ENCODE data around the gene MRPS25.
"Not testable (repeated sequence)": the region's sequence is repeated elsewhere in the genome, so short reads cannot be mapped to it uniquely, and the experiment has no call there.

MRPS25 gene

DNA sequence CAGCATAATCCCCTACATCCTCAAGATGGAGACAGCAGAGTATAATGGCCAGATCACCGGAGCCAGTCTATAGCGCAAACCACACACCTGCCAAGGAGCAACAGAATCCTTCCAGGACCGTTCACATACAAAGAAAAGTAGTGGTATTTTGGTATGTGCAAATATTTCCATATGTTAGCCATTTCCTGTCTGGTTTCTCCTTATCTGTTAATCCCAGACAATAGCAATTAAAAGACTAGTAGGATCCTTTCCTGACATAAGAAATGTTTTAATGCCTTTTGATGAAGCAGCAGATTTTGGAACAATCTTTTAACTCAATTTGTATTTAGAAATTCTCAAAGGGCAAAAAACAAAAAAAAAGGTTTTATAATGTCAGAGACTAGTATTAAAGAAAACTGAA, 22.2 kb downstream of the MRPS25 start:
- no peak for DNase-seq

DNA sequence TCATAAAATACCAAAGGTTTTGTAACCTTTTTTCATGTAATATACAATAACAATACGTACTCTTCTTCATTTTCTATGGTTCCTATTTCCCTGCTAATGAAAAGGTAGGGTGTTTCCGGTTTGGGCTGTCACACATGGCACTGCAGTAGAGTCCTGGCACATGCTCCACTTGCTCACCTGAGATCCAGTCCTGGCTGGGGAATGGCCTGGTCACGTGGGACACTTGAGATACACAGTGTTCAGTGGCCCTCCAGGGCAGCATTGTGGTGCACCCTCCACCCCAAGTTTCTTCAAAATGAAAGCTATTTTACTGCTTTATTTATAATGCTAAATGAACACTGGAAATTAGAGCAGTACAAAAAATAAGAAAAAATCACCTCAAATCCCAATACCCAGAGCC, 23.2 kb downstream of the MRPS25 start:
- DNase-seq, result no peak

DNA sequence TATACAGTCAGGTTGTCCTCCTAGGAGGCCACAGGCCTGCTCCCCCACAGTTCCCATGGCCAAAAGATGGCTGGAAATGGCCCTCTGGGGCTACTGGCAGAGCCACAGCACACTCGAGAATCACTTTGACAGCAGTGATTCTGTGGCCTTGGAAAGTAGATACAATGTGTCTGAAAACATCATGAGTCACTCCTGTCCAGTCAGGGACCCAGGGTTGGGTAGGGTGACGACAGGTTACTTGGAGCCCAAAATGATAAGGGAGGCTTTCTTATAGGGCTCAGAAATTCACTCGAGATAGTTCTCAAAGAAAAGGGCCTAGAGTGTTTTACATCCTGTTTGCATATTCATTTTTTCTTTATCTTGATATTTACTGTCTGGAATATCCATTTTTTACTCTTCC, 24.3 kb downstream of the MRPS25 start:
- no peak for DNase-seq

DNA sequence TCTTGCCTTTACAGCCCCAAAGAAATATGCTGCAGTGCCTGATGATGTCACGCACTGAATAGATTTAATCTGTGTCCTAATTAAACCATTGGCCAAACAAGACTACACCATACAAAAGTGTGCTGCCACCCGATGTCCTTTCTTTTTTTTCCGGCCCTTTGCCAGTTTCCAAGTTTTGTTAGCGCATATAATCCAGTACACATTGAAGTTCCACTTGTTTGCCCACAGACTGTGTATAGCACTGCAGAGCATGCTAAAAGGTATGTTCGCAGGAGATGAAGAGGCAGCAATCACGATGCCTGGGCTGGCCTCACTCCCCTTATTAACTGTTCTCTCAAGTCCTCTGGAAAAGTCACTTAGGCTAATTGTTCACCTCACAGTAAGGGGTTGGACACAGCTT, 26.8 kb downstream of the MRPS25 start:
- DNase-seq, result no peak

DNA sequence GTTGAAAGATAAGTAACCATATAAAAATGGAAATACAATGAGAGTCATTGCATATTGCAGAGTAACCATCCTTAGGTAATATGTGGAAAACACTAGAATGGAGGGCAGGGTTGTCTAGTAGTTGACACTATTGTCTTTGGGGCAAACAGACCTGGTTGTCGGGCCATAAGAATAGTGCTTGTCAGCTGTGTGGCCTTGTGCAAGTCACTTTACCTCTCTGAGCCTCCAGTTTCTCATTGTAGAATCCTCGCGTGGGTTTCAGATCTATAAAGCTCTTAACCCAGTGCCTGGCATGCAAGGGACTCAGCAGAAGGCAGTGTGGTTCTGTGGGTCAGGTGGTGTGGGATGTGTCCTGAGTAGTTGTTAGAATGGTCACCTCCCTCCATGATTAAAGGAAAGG, 32.0 kb downstream of the MRPS25 start:
- DNase-seq, result no peak

DNA sequence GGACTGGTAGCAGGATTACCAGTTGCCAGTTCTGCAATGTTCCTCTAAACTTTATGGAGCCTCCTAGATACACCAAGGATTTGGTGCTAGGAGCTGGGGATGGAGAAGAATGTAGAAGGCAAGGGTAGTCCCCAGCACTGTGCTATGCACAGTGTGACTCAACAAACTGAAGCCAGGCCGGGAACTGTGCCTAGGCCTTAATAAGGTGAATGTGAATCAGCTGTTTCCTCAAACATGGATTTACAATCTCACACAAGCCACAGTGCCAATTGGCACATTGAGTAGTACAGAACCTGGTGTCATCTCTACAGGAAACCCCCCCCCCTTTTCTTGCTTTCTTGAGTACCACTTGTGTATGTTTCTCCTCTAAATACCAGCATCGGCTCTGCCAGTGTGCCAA, 32.5 kb downstream of the MRPS25 start:
- no peak for DNase-seq

DNA sequence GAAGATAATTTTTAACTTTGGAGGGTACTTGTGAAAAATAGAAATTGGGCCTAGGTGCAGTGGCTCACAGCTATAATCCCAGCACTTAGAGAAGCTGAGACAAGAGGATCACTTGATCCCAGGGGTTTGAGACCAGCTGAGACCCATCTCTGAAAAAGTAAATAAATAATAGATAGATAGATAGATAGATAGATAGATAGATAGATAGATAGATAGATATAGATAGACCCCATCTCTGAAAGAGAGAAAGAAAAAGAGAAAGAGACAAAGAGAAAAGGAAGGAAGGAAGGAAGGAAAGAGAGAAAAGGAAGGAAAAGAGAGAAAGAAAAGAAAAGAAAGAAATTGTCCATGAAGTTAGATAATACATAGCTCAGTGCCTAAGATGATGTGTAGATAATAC, 35.5 kb downstream of the MRPS25 start:
- no peak for DNase-seq

DNA sequence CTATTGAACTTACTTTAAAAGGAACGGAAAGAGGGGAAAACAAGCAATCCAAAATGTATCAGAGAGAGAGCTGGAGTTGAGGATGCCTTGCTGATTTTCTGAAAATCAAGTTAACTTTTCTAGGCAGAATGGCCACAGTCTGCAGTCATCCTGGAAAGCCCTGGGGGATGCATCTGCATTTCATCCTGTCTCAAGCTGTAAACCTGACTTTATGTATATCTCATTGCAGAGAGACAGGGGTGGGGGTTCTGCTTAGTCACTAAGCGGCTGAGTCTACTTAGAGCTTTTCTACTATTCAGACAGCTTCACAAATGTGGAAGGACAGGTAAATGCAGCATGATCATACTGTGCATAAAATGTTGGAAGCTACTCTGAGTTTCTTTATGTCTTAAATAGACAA, 41.4 kb downstream of the MRPS25 start:
- DNase-seq, result no peak

DNA sequence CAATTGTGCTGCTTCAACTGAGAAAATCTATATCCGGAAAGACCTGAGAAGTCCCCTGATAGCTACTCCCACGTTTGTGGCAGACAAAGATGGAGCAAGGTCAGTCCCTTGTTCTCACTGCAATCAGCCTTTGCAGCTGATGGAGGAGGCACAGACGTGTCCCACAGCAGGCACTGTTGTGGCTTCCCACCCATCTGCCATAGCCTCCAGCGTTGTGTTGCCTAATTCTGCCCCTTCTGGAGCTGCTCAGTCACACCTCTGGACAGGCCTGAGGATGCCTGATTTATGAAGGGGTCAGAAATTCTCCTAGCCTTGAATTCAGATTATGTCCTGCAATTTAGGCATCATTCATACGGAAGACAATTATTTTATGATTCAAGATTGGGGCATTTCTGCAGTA, 41.9 kb downstream of the MRPS25 start:
- no peak for DNase-seq

DNA sequence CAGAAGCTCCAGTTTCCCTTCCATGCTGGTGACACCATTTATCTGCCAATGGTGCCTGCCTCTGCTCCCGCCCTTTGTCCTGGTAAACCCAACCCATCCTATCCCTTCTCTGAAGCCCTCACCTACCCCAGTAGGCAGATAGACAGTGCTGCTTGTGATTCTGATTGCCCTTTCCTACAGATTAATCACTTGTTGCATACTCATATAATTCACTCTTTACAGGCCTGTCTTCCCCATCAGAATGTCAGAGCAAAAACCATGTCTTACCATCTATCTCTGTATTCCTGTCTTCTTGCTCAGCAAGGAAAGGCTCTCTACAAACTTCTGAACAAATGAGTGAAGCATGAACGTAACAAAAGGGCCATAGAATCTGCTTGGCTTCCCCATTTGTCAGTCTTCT, 47.9 kb downstream of the MRPS25 start:
- DNase-seq, result no peak

DNA sequence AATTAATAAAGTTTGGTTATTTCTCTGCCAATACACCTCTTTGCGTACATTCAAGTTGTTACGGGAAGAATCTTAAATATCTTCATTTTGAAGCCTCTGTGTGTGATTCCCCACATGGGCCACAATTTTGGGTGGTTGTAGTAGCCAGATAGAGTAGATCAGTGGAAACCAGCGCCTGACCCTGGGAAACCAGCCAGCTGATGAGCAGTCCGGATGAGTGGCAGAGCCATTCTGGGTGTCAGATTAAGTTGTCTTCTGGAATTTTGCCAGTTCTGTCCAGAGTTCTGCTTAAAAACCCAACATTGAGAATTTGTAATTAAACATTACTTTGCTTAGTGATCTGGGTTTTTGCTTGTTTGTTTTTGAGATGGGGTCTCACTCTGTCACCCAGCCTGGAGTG, 49.7 kb downstream of the MRPS25 start:
- DNase-seq, result no peak

DNA sequence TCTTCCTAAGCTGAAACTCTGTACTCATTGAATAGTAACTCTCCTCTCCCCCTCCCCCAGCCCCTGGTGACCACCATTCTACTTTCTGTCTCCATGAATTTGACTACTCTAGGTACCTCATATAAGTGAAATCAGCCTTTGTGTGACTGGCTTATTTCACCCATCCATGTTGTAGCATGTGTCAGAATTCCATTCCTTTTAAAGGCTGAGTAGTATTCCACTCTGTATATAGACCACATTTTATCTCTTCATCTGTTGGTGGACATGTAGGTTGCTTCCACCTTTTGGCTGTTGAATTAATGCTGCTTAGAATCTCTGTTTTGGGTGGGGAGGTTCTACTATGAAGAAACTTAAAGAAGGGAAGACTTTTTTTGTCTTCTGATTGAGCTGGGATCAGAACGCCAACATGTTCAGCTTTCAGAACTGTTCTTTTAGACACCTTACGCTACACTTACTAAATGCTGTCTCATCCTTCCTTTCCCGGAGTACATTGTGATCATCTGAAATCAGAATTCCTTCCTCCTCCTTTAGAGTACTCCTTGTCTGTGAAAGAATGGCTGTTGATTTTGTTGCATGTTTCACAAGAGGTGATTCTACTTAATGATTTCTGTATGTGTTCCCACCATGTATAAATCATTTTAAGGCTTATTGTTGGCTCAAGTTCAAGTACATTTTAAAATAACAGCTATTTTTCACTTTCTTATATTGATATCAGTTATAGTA, 50.3 kb downstream of the MRPS25 start:
- DNase-seq, result no peak

DNA sequence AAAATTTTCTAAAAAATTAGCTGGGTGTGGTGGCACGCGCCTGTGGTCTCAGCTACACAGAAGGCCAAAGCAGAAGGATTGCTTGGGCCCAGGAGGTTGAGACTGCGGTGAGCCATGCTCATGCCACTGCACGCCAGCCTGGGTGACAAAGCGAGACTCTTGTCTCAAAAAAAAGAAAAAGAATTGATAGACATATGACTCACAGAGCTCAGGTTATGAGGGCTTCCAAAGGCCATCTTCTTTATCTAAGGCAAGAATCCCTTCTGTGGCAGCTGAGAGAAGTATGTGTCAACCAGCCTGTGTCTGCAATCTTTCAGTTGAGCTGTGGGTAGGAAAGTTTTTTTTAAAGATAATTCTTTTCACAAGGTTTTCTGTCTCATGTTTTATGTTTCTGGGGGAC, 53.9 kb downstream of the MRPS25 start:
- DNase-seq, result no peak

DNA sequence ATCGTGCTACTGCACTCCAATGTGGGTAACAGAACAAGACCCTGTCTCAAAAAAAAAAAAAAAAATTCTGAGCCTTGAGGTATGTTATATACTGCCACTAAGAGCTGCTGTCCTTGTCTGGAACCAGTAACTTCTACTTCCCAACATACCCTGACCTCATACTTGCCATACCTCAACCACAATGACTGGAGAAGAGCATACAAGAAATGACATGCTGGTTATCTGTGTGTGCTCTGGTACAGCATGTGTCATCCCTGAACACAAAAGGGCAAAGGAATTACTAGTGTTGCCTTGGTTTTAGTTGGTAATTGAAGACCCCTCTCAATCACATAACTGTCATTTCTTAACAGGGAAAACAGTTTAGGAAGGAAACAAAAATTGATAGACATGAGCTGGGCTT, 54.5 kb downstream of the MRPS25 start:
- no peak for DNase-seq

DNA sequence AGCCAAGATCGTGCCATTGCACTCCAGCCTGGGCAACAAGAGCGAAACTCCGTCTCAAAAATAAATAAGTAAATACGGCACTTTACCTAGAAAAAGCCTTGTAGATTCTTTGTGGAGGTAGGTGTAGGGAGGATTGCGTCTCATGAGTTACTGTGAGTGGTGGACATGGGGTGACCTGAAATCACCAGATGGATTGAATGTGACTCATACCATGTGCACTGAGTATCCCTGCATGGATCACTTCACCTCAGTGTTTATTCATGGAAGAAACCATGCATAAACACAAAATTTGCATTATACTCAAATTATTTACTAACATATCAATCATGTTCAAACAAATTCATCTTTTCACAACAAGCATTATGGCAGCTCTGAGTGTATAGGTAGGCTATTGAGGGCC, 55.9 kb downstream of the MRPS25 start:
- DNase-seq, result no peak

DNA sequence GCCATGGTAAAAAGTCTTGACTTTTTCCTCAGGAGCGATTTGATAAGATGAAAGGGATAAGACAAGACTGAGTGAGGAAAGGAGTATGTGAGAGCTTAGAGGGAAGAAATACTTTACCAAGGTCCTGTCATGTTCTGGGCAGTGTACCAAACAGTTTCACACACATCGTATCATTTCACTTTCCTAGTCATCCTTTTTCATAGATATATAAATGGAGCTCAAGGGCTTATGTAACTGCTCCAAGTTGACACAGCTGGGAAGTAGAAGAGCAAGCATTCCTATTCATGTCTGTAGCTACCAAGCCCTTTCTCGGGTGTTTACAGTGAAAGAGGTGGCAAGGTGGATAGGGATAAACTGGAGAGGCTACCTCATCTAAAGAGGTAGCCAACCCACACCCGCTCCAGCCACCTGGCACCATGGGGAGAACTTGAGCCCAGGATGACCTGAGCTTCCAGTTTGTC, 57.4 kb downstream of the MRPS25 start:
- DNase-seq, result no peak

DNA sequence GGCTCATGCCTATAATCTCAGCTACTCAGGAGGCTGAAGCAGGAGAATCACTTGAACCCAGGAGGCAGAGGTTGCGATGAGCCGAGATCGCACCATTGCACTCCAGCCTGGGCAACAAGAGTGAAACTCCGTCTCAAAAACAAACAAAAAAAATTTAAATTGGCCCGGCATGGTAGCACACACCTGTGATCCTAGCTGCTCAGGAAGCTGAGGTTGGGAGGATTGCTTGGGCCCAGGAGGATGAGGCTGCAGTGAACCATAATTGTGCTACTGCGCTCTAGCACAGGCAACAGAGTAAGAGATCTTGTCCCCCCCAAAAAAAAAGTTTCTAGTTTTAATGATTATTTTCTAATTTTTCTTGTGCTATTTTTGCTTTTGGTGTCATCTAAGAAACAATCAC, 65.9 kb downstream of the MRPS25 start:
- DNase-seq, result not testable (repeated sequence)
